NCI-H748 treated with DMSO at 0.1 percent for 48 hours (cell line): ENCODE data around the gene VARS2.
A peak's percentile ranks its signal among the peaks of the same experiment; 100 is the strongest.
"Not testable (repeated sequence)": the region's sequence is repeated elsewhere in the genome, so short reads cannot be mapped to it uniquely, and the experiment has no call there.

ENCODE experiments used
- DNase-seq: peaks from one replicate; lab custom pipeline; 2025; lab: John Stamatoyannopoulos, UW

The VARS2 gene

GRCh38 chr6:30898750-30899360, 15.2 kb upstream of the VARS2 start:
- no peak for DNase-seq

DNA sequence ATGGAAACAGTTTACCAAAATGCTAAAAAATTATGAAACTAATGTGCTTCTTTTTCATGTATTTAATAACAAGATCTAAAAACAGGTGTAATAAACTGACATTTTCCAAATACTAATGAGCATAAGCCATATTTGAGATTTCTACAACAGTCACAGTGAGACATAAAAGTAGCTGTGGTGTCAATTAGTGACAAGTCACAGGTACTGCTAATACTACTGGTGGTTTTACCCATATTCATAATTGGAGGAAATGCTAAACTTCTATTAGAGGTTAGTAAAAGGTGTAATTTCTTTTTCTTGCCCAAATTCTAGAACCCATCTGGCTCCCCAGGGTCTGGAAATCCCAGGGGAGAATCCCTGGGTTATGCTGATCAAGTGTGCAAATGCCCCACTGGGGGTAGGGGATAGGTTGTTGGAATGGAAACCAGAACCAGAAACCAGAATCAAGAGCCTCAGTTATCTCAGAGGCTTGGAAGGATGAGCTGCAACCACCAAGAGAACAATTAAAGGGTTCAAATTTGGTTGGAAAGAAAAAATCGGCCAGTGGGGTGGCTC, 13.1 kb upstream of the VARS2 start:
- DNase-seq = no peak

DNA sequence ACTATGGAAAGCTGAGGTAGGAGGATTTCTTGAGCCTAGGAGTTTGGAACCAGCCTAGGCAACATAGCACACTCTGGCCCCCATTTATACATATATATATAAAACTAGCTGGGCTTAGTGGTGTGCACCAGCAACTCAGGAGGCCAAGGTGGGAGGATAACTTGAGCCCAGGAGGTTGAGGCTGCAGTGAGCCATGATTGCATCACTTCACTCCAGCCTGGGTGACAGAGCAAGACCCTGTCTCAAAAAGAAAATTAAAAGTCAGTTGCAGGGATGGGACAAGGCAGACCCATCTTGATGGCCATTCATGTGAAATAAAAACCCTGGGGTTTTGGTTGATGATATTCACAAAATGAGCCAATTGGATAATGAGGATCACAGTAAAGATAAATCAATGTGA, 12.6 kb upstream of the VARS2 start:
- DNase-seq = no peak

DNA sequence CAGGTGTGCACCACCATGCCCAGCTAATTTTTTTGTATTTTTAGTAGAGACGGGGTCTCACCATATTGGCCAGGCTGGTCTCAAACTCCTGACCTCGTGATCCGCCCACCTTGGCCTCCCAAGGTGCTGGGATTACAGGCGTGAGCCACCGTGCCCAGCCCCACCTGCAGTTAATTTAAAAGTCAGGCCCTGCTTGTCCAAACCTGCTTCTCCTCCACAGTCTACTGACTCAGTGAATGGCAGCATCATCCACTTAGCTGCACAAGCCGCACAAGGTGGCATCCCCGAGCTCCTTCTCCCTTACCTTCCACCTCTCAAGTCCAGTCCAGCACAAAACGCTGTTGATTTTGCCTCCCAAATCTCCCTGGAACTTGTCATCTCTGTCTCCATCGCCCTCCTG, 11.8 kb upstream of the VARS2 start:
- not testable (repeated sequence) for DNase-seq

- DNase-seq = no peak
Observed at GRCh38 chr6:30902709-30903108, 11.3 kb upstream of the VARS2 start.

DNA sequence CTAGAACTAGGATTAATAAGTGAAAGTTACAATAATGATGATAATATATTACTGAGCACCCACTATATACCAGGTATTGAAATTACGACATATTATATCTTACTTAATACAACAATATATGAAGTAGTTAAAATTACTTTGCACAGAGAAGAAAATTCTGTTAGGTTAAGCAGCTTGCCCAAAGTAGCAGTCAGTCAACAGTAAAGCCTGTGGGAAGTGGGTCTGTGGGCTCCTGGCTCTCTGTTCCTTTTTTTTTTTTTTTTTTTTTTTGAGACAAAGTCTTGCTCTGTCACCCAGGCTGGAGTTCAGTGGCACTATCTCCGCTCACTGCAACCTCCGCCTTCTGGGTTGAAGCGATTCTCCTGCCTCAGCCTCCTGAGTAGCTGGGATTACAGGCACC, 10.8 kb upstream of the VARS2 start:
- no peak for DNase-seq

GRCh38 chr6:30907290-30907757, 6.7 kb upstream of the VARS2 start:
- DNase-seq = not testable (repeated sequence)

- peak; percentile 99 for DNase-seq
Observed at GRCh38 chr6:30907758-30908591, 6.1 kb upstream of the VARS2 start, which contains the start of gene GTF2H4. GTF2H4 (plus strand) TSS chr6:30908207.

GRCh38 chr6:30908700-30909099, 5.3 kb upstream of the VARS2 start:
- DNase-seq = no peak

GRCh38 chr6:30910473-30910872, 3.6 kb upstream of the VARS2 start:
- not testable (repeated sequence) for DNase-seq

DNA sequence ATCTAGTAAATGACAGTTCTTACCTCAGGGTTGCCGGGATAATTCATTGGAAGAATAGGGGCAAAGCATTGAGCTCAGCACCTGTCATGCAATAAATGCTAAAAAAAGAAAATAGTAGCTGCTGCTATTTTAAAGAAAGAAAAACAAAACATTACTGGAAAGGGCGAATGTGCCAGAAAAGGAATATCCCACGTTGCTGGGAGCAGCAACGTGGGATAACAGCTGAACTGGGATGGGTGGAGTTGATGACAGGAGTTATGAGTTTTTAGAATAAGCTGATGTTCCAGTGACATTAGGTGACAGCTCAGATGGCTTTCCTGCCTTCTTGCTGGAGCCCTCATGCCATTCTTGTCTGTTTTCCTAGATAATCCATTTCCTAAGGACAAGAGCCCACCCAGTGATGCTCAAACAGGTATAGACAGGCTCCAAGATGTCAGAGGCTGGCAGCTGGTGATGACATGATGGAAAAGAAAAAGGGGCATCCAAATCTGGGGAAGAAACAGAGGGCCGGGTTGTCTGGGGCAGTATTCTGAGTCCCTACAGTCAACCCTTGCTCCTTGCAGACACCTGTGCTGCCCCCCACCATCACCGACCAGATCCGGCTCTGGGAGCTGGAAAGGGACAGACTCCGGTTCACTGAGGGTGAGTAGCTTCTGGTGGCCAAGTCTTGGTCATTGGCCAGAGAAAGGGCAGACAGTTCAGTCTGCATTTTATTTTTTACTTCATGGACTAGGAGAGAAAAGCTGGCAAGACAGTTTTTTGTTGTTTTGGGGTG, 1.1 kb upstream of the VARS2 start:
- DNase-seq = no peak

- no peak for DNase-seq
Observed at GRCh38 chr6:30913721-30914075, 340 bp upstream of the VARS2 start.

GRCh38 chr6:30914854-30915590, 984 bp downstream of the VARS2 start:
- no peak for DNase-seq

DNA sequence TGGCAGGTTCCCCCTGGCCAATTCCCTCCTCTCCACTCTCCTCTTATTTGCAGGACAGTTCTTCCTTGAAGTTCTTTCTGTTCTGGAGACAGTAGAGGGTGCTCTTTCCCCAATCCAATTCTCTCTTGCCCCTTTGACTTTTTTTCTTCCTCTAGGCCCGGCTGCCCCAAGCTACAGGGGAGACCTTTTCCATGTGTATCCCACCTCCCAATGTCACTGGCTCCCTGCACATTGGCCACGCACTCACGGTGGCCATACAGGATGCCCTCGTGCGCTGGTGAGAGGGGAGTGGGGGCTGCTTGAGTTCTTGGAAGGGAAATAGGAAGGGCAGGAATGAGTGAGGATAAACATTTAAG, 1.5 kb downstream of the VARS2 start:
- DNase-seq = peak; percentile 48

DNA sequence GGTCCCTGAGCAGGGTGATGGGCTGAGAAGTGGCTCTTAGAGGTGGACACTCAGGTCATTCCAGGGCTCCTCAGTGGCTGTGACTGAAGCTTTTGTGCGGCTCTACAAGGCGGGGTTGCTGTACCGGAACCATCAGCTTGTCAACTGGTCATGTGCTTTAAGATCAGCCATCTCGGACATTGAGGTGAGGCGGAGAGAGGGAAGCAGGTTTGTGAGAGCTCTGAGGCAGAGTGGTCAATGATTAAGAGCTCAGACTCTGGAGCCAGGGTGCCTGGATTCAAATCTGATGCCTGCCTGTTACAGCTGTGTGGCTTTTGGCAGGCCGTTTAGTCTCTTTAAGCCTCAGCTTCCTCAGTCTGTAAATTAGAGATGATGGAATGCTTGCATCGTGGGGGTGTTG, 3.0 kb downstream of the VARS2 start:
- DNase-seq = no peak

GRCh38 chr6:30917487-30917886, 3.4 kb downstream of the VARS2 start:
- DNase-seq = no peak

DNA sequence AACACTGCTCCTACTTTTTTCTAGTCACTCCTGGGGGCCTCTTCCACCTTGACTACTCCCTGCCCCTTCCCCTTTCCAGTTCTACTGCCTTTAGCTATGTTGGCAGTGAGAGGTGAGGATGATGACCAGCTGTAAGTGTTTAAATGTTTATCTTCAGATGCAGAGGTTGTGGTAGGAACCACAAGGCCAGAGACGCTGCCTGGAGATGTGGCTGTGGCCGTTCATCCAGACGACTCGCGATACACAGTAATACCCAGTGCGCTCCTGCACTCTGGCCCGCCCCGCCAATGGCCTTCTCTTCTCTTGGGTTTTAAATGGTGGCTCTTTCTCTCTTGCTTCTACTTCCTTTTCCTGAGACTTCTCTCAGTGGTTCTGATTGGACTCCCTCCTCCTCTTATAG, 4.6 kb downstream of the VARS2 start:
- DNase-seq = no peak

GRCh38 chr6:30922447-30922852, 8.4 kb downstream of the VARS2 start:
- DNase-seq = no peak

DNA sequence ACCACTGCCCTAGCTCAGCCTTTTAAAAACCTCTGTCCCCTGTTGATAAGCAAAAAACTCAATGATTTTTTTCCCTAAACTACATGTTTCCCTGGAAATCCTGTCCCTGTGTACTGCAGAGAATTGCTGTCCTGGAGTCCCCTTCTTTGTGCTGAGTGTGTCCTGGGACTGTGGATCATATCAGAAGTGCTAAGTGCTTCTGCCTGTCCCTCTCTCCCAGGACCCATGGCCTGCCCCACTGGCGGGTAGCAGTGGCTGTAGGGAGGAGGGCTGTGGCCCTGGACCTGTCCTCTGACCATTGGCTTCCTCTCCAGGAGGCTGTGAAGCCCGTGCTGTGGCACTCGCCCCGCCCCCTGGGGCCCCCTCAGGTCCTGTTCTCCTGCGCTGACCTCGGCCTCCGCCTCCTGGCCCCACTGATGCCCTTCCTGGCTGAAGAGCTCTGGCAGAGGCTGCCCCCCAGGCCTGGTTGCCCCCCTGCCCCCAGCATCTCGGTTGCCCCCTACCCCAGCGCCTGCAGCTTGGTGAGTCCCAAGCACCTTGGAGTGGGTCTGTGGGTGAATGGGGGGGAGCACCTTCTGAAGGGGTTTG, 10.1 kb downstream of the VARS2 start:
- not testable (repeated sequence) for DNase-seq

- DNase-seq = no peak
Observed at GRCh38 chr6:30926644-30927043, 12.6 kb downstream of the VARS2 start.

DNA sequence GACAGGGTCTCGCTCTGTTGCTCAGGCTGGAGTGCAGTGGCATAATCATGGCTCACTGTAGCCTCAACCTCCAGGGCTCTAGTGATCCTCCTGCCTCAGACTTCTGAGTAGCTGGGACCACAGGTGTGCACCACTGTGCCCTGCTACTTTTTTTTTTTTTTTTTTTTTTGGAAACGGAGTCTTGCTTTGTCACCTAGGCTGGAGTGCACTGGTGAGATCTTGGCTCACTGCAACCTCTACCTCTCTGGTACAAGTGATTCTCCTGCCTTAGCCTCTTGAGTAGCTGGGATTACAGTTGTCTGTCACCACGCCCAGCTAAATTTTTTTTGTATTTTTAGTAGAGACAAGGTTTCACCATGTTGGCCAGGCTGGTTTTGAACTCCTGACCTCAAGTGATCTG, 13.0 kb downstream of the VARS2 start:
- DNase-seq = not testable (repeated sequence)
